HG03097 (cell line): ENCODE results near the gene HS3ST3B1.

Experiments
- ATAC-seq: cut with Tn5 transposase; IDR thresholded peaks from one replicate; pipeline ENCODE4 v1.9.1; 2021; ENCODE audit not compliant: unreplicated experiment, low FRiP score

HS3ST3B1 gene

DNA sequence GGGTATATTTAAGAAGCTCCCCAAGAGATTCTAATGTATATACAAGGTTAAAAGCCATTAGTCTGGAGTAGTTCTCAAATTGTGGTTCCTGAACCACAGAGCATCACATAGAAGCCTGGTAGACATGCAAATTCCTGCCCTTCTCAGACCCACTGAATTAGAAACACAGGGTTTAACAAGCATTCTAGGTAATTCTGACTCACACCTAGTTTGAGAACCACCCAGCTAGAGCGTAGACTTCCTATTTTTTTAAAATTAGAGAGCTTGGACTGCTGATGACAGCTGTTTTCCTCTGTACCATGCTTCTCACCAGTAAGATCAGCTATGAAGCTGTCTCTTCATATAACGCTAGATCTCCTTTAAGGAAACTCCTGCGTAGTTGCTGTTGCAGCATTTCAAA, 50.6 kb downstream of the HS3ST3B1 start:
- ATAC-seq, result peak; percentile 69

DNA sequence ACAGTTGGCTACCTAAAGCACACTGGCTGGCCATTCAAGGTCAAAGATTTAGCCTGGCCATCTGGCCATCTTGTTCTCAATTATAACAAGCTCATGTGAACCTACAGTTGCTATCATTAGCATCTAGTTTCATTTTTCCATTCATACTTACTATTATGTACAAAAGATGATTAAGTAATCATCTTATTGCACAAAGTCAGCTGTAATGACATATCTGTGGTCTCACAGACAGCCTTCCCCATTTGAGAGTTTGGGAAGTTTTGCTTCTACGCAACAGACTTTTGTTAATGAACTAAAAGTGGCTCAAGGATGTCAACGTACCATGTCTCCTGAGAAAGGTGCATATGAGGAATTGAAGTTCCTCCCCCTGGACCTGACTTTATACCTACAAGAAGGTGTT, 51.3 kb downstream of the HS3ST3B1 start:
- no peak for ATAC-seq

DNA sequence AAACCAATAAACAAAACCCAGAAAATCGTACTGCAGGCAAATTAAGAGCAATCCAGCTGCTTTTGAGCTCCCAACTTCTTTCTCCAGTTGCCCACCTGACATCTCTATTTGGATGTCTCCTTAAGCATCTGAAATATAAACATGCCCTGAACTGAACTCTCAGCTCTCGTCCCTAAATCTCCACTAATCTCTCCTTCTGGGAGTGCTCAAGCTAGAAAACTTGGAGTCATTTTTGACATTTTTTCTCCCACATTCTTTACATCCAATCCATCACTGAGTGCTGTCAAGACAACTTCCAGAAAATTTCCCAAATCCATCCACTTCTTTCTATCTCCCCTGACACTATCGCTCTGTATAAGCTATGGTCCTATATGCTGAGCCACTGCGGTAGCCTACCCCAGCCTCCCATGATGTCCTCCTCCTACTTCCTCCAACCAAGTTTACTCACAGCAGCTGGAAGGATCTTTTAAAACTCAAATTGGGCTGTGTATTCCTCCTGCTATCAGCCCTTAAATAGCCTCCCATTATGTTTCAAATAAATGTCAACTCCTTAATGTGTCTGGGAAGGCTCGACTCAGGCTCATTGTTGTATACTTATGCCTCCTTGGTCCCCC, 53.1 kb downstream of the HS3ST3B1 start:
- no peak for ATAC-seq

DNA sequence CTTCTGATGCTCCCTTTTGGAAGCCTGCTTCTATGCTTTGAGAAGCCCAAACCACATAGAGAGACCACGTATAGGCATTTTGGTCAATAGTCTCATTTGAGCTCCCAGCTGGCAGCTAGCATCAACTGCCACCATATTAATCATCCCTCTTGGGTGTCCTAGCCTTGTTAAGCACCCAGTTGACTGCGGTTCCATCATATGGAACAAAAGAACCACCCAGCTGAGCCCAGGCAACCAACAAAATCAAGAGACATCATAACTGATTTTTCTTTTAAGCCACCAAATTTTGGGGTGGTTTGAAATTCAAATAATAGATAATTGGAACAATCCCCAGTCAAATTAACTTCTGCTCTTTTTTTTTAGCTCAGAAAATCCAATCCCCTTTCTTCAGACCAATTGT, 53.9 kb downstream of the HS3ST3B1 start:
- no peak for ATAC-seq

DNA sequence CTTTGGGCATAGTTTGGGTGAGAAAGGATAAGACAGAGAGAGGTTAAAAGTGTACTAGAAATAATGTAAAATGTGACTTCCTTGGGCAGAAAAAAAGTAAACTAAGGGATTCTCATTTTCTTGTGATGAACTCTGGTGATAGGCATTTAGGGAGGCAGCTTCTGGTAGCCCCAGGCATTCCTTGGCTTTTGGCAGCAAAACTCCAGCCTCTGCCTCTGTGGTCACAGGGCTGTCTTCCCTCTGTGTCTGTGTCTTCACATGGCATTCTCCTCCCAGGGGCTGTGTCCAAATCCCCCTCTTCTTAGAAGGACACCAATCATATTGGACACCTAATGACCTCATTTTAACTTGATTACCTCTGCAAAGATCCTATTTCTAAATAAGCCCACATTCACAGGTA, 54.7 kb downstream of the HS3ST3B1 start:
- ATAC-seq, result no peak

DNA sequence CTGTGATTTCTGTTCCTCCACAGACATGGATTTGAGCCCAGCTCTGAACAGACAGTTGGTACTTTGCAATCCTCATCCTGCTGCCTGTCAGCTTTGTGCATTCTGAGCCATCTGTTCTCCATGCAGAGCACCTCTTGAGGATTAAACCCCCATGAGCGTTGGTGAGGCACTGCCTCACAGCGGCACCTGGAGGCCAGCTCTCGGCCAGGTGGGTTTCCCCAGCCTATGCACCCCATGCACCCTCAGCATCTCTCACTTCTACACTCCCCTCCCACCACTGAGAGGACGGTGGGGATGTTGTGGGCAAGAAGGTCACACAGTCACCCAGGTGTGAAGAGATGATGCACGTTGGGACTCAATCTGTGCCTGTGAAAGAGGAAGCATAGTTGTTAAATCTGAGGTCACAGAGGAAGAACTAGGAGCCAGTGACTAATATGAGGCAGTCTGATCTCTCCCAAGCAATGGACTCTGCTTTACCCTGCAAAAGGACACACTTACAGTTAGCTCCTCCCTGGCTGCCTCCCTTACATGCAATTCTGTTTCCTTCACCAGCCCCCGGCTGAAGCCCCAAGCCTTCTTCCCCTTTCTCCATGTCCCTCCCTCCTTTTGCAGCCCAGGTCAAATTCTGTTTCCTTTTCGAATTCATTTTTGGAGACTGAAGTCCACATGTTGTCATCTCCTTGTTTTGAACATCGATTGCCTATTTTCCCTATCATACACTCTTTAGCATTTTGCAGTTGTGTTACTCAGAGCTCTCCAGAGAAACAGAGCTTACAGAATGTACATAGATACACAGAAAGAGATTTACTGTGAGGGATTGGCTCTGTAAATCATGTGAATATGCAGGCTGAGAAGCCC, 58.5 kb downstream of the HS3ST3B1 start:
- peak; percentile 95 for ATAC-seq

DNA sequence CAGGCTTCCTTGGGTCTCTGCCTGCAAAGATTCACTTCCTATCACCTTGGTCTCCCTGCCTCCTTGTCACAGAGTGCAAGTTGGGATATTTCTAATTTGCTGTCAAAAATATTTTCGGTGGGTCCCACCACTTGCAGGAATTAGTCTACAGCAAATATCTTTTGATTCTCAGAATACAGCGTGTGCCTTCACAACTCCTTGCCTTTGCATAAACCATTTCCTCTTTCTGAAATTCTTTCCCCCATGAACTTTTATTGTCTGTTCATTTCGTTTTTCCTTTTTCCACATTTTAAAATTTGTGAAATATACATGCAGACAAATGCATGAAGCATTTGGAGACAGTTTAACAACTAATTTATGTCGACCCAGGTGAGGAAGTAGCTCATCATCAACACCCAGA, 60.0 kb downstream of the HS3ST3B1 start:
- ATAC-seq, result no peak

DNA sequence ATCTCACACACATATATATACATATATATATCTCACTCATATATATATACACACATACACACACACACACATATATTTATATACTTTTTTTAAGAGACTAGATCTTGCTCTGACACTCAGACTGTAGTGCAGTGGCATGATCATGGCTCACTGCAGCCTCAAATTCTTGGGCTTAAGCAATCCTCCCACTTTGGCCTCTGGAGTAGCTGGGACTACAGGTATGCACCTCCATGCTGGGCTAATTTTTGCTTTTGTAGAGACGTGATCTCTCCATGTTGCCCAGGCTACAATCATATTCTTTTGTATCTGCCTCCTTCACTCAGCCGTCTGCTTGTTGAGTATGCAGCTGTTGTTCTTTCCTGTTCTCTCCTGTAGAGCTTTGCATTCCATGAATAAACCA, 60.6 kb downstream of the HS3ST3B1 start:
- ATAC-seq, result no peak

DNA sequence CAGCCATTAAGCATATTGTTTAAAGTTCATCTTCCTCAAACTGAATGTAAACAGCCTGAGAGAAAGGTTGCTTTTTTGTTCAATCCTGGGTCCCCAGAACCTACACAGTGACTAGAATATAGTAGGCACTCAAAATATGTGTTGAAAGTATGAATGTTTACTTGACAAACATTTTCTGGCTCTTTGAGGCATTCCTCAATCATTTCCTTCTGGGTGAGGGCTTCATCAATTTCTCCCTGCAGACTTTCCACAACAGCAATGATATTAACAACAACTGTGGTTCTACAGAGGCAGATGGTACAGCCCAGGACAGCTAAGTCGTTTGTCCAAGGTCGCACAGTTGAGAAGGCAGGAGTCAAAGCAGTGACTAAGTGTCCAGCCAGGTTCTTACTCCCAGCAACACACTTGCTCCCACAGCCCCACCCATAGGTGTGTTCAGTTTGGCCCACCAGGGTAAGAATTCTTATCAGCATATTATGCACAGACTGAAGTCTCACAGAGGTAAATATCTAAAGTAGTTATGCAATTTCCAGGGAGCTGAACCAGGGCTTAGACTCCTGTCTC, 61.1 kb downstream of the HS3ST3B1 start:
- ATAC-seq, result no peak

DNA sequence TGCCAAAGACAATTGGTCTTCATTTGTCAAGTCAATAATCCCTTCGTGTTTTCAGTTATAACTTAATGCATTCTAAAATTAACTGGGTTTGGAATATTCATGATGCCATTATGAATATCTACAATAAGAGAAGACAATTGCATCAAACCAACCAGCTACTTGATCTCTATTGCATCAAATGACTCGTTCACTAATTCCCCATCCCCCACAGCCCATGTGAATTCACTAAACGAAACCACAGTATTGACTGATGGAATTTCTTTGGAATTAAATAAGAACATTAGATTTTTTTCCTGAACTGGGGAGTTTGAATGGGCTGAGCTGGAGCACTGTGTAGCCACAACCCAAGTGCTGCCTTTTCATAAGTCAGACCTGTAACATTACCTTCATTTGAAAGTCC, 65.3 kb downstream of the HS3ST3B1 start:
- ATAC-seq, result no peak

DNA sequence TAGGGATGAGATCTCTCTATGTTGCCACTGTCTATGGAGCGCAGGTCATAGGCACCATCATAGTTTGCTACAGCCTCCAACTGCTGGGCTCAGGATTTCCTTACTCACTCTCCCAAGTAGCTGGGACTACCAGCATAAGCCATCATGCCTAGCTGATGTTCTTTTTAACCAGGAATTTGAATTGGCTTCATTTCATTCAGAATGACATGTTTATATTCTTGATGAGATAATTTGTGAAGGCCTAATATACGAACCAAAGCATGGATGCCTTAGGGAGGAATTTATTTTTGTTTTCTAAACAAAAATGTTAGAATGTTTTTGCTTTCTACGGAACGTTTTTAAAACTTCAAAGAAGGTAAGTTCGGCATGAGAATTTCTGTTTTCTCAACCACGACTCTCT, 71.6 kb downstream of the HS3ST3B1 start:
- ATAC-seq, result no peak

DNA sequence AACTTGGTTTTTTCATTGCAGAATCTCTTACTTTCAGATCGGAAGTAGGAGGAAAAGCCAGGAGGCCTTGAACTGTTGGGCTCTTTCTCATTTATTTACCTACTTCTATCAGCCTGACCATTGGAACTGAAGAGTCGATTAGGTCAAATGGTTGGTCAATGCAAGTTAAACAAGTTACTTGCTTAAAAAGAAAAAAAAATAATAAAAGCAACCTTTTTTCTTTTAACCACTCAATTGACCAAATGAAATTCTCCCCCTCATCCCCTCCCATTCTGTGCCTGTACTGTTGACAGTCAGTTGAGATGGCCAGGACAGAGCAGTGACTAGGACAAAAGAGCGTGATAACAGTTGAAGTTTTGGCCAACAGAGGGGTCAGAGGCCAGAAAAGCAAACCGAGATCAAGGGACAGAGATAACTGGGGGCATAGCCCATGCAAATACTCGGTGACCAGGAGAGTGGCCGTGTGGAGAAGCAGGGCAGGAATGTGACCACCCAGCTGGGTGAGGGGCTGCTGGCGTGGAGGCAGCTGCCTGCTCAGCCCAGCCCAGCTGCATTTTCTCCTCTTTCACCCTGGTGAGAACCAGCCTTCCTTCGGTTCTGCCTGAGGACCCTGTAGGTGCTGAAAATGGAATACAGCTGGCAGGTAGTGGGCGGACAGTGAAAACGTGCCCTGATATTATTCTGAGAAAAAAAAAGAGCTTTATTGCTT, 72.2 kb downstream of the HS3ST3B1 start:
- no peak for ATAC-seq

DNA sequence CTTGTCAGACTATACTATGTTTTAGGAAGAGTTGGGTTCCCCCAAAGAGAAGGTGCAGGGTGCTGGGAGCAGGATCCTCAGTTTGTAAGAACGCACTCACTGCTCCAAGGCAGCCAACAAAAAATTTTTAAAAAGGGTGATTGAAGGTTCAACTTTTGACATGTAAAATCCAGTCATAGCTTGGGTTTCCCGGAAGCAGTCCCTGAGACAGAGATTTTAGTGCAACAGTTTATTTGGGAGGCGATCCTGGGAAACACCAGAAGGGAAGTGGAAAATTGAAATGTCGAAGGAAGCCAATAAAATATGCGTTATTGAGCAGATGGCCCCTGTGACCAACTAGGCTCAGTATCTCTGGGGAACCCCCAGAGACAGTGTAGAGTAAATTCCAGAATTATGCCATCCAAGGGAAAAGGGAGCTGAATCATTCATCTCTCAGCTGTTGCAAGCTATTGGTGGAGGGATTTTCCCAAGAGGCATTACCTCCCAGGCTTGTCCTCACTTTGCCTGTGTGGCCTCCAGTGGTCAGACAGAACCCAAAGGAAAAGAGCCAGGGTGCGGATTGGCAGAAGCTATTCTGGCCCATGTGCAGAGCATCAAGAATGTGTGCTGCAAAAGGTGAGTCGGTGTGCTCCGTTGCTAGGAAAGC, 72.9 kb downstream of the HS3ST3B1 start:
- ATAC-seq, result no peak

DNA sequence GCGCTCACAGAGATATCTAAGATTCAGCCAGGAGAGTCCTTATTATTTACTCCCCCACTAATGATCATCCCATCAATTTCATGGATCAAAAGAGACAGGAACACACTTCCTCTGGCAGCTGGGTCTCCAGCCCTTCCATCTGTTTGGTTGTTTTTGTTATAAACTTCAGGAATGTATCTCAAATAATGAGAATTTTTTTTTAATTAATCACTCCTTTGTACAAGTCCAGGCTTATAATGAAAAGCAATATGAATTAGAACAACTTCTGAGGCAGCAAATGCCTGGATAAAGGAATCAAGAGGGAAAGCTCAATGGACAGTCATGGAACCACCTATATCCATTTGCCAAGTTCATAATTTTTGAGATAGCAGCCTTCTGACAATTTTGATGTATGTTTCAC, 73.4 kb downstream of the HS3ST3B1 start:
- ATAC-seq, result no peak

DNA sequence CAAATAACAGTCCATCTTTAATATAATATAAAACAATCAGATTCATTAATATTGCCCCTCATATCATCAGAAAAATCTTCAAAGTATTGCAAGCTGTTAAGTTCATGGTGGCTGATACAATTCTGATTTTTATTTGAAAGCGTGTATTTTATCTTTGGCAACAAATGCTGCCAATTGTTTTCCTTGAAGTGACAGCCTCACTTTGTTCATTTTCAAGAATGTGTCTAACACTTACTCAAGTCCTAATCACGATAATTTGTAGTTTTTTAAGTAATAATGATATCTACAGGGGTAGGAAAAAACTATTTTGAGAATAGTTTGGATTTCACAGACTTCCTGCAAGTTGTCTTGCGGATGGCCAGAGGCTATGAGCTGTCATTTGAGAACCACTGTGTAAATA, 75.8 kb downstream of the HS3ST3B1 start:
- no peak for ATAC-seq

DNA sequence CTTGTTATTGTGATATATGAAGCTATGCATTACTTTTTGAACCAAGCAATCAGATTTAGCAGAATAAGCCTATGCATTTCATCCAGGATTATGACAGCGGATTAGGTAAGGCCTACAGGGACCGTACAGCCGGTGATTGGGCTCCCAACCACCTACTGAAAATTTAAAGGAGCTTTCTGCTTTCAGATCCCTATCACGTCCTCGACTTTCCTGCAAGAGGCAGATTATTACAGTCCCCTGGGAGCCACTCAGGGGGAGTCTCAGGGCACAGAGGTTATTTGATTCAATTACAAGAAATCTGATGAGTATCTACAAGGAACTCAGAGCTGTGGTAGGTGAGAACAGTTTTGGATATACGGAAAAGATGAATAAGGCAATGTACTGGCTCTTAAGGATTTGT, 80.7 kb downstream of the HS3ST3B1 start:
- ATAC-seq, result no peak

DNA sequence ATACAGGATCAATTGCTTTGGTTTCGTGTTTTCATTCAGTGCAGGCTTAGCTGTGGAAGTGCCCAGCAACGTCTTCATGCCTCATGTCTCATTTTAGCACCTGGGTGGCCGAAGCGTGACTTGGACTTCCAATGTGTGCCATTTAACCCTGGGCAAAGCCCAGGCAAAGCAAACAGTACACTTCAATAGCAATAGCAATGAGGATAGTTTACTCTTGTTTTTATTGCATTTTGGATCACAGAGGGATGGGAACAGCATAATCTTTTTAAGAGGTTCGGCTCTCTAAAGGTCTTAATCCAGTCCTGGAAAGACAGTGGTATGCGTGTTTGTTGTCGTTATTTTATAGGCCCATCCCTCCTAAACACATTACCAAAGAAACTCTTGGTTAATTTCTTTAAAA, 86.2 kb downstream of the HS3ST3B1 start:
- ATAC-seq, result no peak

DNA sequence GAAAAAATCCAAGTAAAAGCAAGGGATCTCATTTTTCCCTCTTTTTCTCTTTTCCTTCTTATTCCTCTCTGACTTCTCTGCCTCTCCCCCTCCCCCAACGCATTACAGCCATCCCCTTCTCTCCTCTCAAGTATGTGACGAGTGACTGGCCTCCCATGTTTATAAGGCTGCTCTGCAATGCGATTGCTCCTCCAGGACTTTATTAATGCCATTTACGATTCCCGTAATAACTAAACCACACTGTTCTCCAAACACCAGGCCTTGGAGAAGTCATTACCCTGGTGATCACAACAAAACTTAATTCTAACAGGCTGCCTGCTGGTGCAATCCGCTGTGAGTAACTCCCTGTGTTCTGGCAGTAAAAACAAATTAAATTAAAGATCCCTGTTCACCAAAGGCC, 88.8 kb downstream of the HS3ST3B1 start:
- no peak for ATAC-seq

DNA sequence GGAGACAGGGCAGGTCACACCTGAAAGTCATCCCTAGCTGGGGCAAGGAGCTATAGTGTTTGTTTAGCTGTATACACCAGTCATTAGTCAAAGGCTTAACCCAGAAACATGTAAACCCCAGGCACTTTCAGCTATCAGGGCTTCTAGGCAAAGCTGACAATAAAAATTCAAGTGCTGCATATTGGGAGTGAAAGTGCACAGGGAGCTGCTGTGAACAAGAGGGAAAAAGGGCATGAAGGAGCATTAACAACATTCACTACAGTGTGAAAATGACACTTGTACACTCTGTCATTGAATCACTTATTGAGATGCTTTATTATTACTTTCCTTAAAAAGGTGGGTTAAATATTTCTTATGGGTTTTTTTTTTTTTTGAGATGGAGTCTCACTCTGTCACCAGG, 92.8 kb downstream of the HS3ST3B1 start:
- ATAC-seq, result no peak

DNA sequence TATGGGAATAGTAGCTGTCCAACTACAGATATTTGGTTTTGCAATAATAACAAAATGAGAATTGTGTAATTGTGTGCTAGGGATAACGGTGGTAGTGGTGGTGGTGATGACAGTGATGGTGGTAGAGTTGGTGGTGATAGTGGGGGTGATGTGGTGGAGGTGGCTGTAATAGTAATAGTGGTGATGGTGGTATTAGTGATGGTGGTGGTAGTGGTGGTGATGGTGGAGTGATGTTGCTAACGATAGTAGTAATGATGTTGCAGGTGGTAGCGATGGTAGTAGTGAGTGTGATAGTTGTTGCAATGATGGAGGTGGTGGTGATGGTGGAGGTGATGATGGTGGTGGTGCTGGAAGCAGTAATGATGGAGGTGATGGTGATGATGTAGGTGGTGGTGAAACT, 94.4 kb downstream of the HS3ST3B1 start:
- ATAC-seq, result no peak

DNA sequence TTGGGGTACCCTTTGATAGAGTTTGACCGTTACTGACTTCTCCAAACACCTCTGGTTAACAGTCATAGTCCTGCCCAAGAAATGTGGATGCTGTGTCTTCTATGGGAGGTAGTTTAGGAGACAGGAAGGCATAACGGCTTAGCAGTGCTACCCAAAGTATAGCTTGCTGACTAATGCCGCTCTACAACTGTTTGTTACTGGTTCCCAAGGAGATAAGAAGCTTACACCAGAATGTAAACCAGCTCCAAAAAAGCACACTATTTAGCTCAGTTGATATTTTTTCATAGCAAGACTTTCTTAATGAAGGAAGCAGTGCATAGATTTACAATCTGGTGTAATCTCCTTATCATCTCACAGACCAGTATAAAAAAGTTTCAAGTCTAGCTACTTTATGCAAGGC, 95.7 kb downstream of the HS3ST3B1 start:
- ATAC-seq, result no peak
